Endothelial cell of umbilical vein (primary cell): ENCODE measurements around the gene TAGLN. TPM values are rescaled to one million over a fixed set of nuclear protein-coding genes. Genes with fewer than 3 reads are reported as not detected.

Experiments
- BruUV-seq: library from RNA; stranded (reverse); fragments of 400-500 nt; replicated peaks from 2 replicates; lab custom pipeline; 2021; lab: Mats Ljungman, UMichigan
- CTCF ChIA-PET: fragments of 300-600, 350-600 bp; sonication (Branson Sonifier 250); formaldehyde crosslinking; loops from one replicate; lab custom pipeline; 2021; ENCODE audit warnings: antibody characterized with exemption, inconsistent platforms; lab: Charles Lee
- POLR2A ChIA-PET: fragments of 300-600, 350-600 bp; sonication (Branson Sonifier 250); formaldehyde crosslinking; loops from one replicate; lab custom pipeline; 2021; ENCODE audit warnings: antibody characterized with exemption, inconsistent platforms; lab: Charles Lee
- DNase-seq: peaks from one replicate; pipeline ENCODE4 v3.0.0-alpha.2; 2011; ENCODE audit warnings: low read depth, low spot score
- FAIRE-seq: peaks from 2 replicates; lab custom pipeline; 2011; peaks lifted over from hg19 to GRCh38; lab: Jason Lieb, UNC
- H2AFZ ChIP-seq: 2 replicates; pipeline ENCODE4 v1.6.0; 2012; ENCODE audit warnings: low read depth, low read length, control low read depth, inconsistent platforms
- H3K27ac ChIP-seq: 2 replicates; pipeline ENCODE4 v1.5.1; 2011; ENCODE audit warnings: low read depth, mild to moderate bottlenecking, control low read depth, low read length, moderate library complexity; ENCODE audit not compliant: insufficient read depth
- H3K27me3 ChIP-seq, 2 experiments: 2 replicates each; pipeline versions ENCODE4 v1.6.0 to v1.6.1; 2011; ENCODE audit warnings: low read length in 2 of 2, mixed read lengths in 1 of 2; ENCODE audit not compliant: control insufficient read depth in 2 of 2, insufficient read depth in 2 of 2
- H3K36me3 ChIP-seq, 2 experiments: 2 replicates in 1 of 2; 3 replicates in 1 of 2; pipeline ENCODE4 v1.5.1; 2011; ENCODE audit warnings: low read length in 2 of 2, mild to moderate bottlenecking in 1 of 2, moderate library complexity in 1 of 2; ENCODE audit not compliant: control insufficient read depth in 2 of 2, insufficient read depth in 2 of 2; ENCODE audit errors: extremely low read depth in 1 of 2
- H3K4me1 ChIP-seq: 3 replicates; pipeline ENCODE4 v1.5.1; 2011; ENCODE audit warnings: mild to moderate bottlenecking, low read length; ENCODE audit not compliant: control insufficient read depth, insufficient read depth; ENCODE audit errors: extremely low read depth
- H3K4me2 ChIP-seq: 2 replicates; pipeline ENCODE4 v1.6.1; 2011; ENCODE audit warnings: low read length, control low read depth, mixed read lengths; ENCODE audit not compliant: insufficient read depth
- H3K4me3 ChIP-seq, 3 experiments: fragments of 200-600 bp in 1 of 3; sonication (generic), shearing (Covaris generic) in 1 of 3; replicated peaks in 1 of 3; 2 replicates each; pipeline ENCODE4 v1.5.1; 2011 to 2016; ENCODE audit warnings: control low read depth in 3 of 3, low read length in 3 of 3, mild to moderate bottlenecking in 2 of 3, inconsistent platforms in 1 of 3, low read depth in 1 of 3, moderate library complexity in 1 of 3; ENCODE audit not compliant: insufficient read depth in 1 of 3
- H3K79me2 ChIP-seq: 2 replicates; pipeline ENCODE4 v1.6.0; 2012; ENCODE audit warnings: low read length, inconsistent platforms; ENCODE audit not compliant: control insufficient read depth, insufficient read depth
- H3K9ac ChIP-seq: replicated peaks from 2 replicates; pipeline ENCODE3; 2011; ENCODE audit warnings: low read length, control low read depth; ENCODE audit not compliant: insufficient read depth; ENCODE audit errors: extremely low read depth
- H3K9me1 ChIP-seq: replicated peaks from 3 replicates; pipeline ENCODE4 v1.6.0; 2011; ENCODE audit warnings: mild to moderate bottlenecking, low read length; ENCODE audit not compliant: control insufficient read depth, insufficient read depth; ENCODE audit errors: extremely low read depth
- H3K9me3 ChIP-seq: replicated peaks from 2 replicates; pipeline ENCODE4 v1.5.1; 2012; ENCODE audit warnings: low read length, inconsistent platforms; ENCODE audit not compliant: control insufficient read depth, insufficient read depth
- H4K20me1 ChIP-seq: replicated peaks from 2 replicates; pipeline ENCODE3; 2011; ENCODE audit warnings: mild to moderate bottlenecking, low read length; ENCODE audit not compliant: control insufficient read depth, insufficient read depth; ENCODE audit errors: extremely low read depth
- CTCF ChIP-seq, 2 donors: IDR thresholded peaks; 1 replicate in 1 of 2; 2 replicates in 1 of 2; pipeline ENCODE4 v1.5.1; 2011; ENCODE audit warnings: low read length in 2 of 2, mild to moderate bottlenecking in 2 of 2, moderate library complexity in 2 of 2, control low read depth in 1 of 2, inconsistent platforms in 1 of 2, low read depth in 1 of 2; ENCODE audit not compliant: insufficient read depth in 1 of 2; ENCODE audit errors: extremely low read depth in 1 of 2
- EZH2 ChIP-seq: IDR thresholded peaks from 2 replicates; pipeline ENCODE4 v1.6.1; 2012; ENCODE audit warnings: borderline replicate concordance, low read depth, mild to moderate bottlenecking, moderate library complexity, low read length, inconsistent platforms; ENCODE audit not compliant: severe bottlenecking
- FOS ChIP-seq: IDR thresholded peaks from 2 replicates; pipeline ENCODE4 v1.6.1; 2011; ENCODE audit warnings: mild to moderate bottlenecking, low read length, moderate library complexity, borderline replicate concordance; ENCODE audit not compliant: insufficient read depth
- GATA2 ChIP-seq: IDR thresholded peaks from 2 replicates; pipeline ENCODE4 v1.7.0; 2011; ENCODE audit warnings: low read depth, mild to moderate bottlenecking, moderate library complexity, mixed read lengths, low read length; ENCODE audit not compliant: insufficient read length, insufficient read depth
- JUN ChIP-seq: IDR thresholded peaks from 2 replicates; pipeline ENCODE4 v1.6.1; 2011; ENCODE audit warnings: borderline replicate concordance, low read depth; ENCODE audit not compliant: insufficient read length, insufficient read depth
- MAX ChIP-seq: IDR thresholded peaks from 2 replicates; pipeline ENCODE4 v1.6.1; 2011; ENCODE audit not compliant: insufficient read depth, insufficient read length
- MYC ChIP-seq: IDR thresholded peaks from one replicate; pipeline ENCODE4 v1.6.1; 2011; ENCODE audit warnings: mild to moderate bottlenecking, low read depth, low read length
- POLR2A ChIP-seq: IDR thresholded peaks from 2 replicates; pipeline ENCODE4 v1.6.1; 2012; ENCODE audit warnings: low read depth, mild to moderate bottlenecking, control low read depth, low read length
- POLR2AphosphoS5 ChIP-seq: IDR thresholded peaks from 2 replicates; pipeline ENCODE4 v1.6.1; 2012; ENCODE audit warnings: low read depth, mild to moderate bottlenecking, control low read depth, low read length, moderate library complexity; ENCODE audit not compliant: insufficient read depth
- dilution Hi-C: fragments of 300-500 bp; cut with MboI; formaldehyde crosslinking; loops from one replicate; pipeline ENCODE4 v1.15.0; 2019; ENCODE audit warnings: low sequenced_read_pairs; ENCODE audit not compliant: extremely low pct_ligation_motif_present
- intact Hi-C: fragments of 100-400 bp; cut with micrococcal nuclease; formaldehyde crosslinking; loops from one replicate; pipeline ENCODE4 v1.10.0; 2022
- polyA plus RNA-seq, 4 experiments: library from polyadenylated mRNA; depleted of rRNA in 3 of 4; stranded (reverse) in 3 of 4; unstranded in 1 of 4; fragments of >200 nt; gene quantifications; 2 replicates each; pipeline versions ENCODE4 v1.2.1 to v1.2.3, GENCODE V29; 2011 to 2012; ENCODE audit warnings: missing spikeins in 1 of 4
- total RNA-seq: library from RNA; stranded (reverse); gene quantifications from 2 replicates; pipeline ENCODE4 v1.2.3, GENCODE V29; 2021

TAGLN gene
- total and polyA plus RNA-seq, 2 donors (not counting 3 experiments of a cell fraction or from before 2014, with no cell fraction given), result 20.8 to 113 TPM

GRCh38 chr11:117152066-117152465 is 47.1 kb upstream of the TAGLN start:
- H3K9me1 ChIP-seq, result no peaks in the 10 kb centered on the region
- H3K4me3 ChIP-seq, result no peak overlapping the region
- H4K20me1 ChIP-seq, result peaks cover 11% of the 10 kb centered on the region
- H3K79me2 ChIP-seq, result peaks cover 95% of the 10 kb centered on the region
- POLR2A ChIA-PET, result interaction anchor here (0.5 kb wide), 1 partner anchor 54 kb away, joined by 3 read pairs; the partner anchor contains the start of gene SIK3
- no TSS peak for BruUV-seq
- no peaks in the 10 kb centered on the region for H3K4me1 ChIP-seq
- H2AFZ ChIP-seq, result no peak overlapping the region
- no peak overlapping the region for H3K9ac ChIP-seq
- CTCF ChIA-PET, result no interaction called here
- no peaks in the 10 kb centered on the region for H3K9me3 ChIP-seq
- intact Hi-C loops, result no loop called here
- dilution Hi-C loops, result no loop called here
- H3K27me3 ChIP-seq, result no peaks in the 10 kb centered on the region
- H3K27ac ChIP-seq, result no peak overlapping the region
- DNase-seq (no peak), FAIRE-seq (no peak)
- H3K36me3 ChIP-seq, result peaks cover 5 to 6% of the 10 kb centered on the region in 2 experiments
- TF ChIP-seq MYC (no peak), CTCF (IDR thresholded peaks at IDR 0.05; ENCODE audit: extremely low read depth in 1 of 2, insufficient read depth in 1 of 2, low read depth in 1 of 2, low read length in 2 of 2) (no peak), POLR2A (no peak), JUN (no peak), POLR2AphosphoS5 (no peak), EZH2 (no peak), FOS (no peak), GATA2 (no peak), MAX (no peak)
- no peak overlapping the region for H3K4me2 ChIP-seq
